ENCODE data around the gene HOXC6.

The HOXC6 gene

DNA sequence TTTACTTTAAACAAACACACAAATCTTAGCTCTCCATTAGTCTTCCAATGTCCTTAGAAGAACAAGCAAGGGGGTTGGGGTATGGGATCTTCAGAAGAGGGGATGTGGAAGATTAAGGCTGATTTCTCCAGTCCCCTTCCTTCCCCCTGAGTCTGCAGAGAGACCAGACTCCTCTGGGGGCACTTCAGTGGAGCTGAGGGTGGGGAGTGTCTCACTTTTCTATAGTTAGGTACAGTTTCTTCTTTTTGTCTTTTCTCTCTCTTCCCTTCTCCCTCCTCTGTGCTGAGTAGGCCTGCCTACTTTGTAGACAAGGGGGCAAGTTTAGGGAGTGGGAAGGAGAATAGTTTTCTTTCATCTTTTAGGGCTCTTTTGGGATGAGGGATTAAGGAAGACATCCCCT lies 27.9 kb downstream of the HOXC6 start:
- TF ChIP-seq, protein P1, sequence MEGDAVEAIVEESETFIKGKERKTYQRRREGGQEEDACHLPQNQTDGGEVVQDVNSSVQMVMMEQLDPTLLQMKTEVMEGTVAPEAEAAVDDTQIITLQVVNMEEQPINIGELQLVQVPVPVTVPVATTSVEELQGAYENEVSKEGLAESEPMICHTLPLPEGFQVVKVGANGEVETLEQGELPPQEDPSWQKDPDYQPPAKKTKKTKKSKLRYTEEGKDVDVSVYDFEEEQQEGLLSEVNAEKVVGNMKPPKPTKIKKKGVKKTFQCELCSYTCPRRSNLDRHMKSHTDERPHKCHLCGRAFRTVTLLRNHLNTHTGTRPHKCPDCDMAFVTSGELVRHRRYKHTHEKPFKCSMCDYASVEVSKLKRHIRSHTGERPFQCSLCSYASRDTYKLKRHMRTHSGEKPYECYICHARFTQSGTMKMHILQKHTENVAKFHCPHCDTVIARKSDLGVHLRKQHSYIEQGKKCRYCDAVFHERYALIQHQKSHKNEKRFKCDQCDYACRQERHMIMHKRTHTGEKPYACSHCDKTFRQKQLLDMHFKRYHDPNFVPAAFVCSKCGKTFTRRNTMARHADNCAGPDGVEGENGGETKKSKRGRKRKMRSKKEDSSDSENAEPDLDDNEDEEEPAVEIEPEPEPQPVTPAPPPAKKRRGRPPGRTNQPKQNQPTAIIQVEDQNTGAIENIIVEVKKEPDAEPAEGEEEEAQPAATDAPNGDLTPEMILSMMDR (IDR thresholded peaks at IDR 0.05), result no peak
- TF ChIP-seq ZFX (IDR thresholded peaks at IDR 0.05; ENCODE audit: borderline replicate concordance), result no peak
- no peak overlapping the region for H3K27ac ChIP-seq

DNA sequence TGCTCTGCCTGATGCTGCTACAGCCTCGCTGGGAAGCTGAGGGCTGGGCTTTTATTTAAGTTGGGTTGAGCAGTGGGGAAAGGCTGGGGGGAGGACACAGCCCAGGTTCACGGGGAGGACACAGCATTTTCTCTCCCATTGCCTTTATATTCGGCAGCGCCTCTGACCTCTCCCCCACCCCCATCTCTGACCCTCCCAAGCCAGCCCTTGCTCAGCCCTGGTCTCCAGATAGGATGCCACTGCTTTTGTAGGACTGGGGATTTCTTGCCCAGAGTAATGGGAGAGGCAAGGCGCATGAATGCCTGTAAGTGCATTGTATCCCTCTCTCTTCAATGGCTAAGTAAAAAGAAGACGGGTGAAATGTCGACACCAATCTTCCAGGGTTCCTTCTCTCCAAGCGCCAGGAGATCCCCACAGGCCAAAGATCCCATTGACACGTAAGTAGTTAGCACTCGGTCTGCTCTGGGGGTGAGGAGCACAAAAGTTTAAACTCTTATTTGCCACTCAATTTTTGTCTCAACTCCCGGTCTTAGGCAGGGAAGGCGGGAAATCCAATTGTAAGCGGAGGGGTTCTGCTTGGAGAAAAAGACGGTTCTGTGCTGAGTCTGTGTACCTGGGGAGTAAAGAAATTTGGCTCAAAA lies 30.0 kb downstream of the HOXC6 start:
- no peak overlapping the region for H3K27ac ChIP-seq
- no peak for TF ChIP-seq ZFX (IDR thresholded peaks at IDR 0.05; ENCODE audit: borderline replicate concordance)

DNA sequence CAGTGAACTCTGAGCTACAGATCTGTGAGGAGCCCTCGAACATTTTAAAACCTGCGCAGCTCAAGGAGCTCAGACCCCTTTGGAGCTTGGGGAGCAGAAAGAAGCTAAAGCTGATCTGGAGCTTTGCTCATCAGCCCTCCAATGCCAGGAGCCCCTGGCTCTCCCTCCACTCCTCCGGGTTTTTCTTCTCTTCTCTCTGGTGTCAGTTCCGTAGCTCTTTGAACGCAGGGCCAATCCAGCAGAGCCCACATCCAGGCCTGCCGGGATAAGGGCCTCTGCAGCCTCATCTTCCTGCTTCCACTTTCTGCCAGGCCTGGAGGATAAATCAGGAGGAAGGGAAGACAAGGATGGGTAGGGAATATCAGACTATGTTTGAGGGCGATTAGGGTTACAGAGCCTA lies 31.4 kb downstream of the HOXC6 start:
- TF ChIP-seq ZFX (IDR thresholded peaks at IDR 0.05; ENCODE audit: borderline replicate concordance), result no peak
- TF ChIP-seq, protein P1 (IDR thresholded peaks at IDR 0.05), result no peak
- no peak overlapping the region for H3K27ac ChIP-seq

DNA sequence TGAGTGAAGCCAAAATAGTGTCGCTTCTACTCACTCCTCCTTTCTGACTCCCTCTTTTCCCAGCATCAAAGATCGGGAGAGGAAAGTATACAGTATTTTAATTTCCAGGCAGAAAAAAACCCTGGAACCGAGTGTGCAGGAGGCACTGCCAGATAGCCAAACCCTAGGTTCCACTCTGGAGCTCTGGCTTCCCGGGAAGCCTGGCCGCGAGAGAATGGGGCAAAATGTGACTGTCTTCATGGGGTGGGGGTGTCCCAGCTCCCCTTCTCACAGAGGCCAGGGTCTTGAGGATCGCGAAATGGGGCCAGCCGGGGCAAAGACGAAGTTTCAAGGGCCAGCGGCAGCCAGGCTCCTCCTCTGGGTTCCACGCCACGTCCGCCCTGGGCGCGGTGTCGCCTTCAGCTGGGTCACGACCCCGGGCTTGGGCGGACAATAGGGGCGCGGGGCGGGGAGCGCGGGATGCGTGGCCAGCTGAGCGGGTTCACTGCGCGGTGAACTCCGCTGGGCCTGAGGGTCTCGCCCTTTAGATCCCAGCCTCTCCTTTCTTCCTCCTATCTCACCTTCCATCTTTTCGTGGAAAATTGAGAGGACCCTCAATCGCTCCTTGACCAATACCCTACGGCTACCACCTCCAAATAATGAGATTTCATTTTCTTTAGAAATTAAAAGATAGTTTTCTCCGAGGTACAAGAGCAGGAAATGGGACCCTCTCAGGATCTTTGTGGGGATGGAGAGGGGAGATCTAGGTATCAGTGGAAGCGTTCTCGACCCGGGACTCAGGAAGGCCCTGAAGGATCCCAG lies 32.1 kb downstream of the HOXC6 start:
- TF ChIP-seq, protein P1 (IDR thresholded peaks at IDR 0.05), result no peak
- no peak for TF ChIP-seq ZFX (IDR thresholded peaks at IDR 0.05; ENCODE audit: borderline replicate concordance)
- no peak overlapping the region for H3K27ac ChIP-seq

DNA sequence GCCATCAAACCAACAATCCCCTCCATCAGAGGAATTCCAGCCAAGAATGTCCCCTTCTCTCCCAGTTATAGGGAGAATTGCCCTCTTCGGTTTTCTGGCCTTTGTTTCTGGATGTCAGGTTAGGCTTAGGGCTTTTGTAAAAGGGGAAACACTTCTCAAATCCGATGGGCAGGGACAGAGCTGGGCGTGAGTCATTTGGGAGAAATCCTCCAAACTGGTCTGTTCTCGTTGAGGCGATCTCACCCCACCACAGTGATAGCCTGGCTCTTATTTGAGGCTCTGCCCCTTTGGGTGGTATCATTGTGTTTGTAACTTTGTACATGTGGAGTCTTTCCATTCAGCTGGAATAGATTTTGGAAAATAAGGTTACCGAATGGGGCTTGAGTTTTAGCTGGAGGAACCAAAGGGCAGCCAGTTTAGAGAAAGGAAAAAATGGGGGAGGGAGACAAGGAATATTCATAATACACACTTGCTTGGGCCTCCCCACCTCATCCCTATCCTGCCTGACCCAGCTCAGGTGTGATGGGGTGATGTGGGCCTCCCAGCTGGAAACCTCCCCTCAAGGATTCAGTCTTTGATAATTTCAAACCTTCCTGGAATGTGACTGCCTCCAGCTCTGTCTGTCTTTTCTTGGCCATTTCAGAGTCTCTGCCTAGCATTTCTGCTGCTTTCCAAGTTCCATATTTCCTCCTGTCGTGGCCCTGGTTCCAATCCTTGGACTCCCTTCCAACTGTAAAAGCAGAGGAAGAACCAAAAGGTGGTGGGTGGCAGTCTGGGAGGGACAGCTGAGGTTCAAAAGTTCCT lies 32.9 kb downstream of the HOXC6 start:
- no peak overlapping the region for H3K27ac ChIP-seq
- no peak for TF ChIP-seq ZFX (IDR thresholded peaks at IDR 0.05; ENCODE audit: borderline replicate concordance)
- TF ChIP-seq, protein P1 (IDR thresholded peaks at IDR 0.05), result no peak

DNA sequence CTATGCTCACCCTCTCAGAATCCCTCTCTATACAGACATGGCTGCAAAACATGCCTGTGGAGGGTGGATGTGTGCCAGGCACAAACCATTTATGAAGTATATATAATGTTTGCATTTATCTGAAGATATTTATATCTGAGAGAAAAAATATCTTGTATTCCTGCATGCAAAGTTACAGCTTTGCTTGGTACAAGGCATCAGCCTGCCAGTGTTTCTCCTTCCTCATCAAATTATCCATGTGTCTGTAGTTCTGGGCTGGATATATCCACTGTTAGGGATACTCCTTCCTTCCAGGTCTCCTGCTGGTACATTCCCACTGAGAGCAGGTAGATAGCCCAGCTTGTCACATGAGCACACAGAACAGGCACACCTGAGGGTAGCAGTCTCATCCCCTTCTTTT lies 37.4 kb downstream of the HOXC6 start:
- H3K27ac ChIP-seq, result no peak overlapping the region
- TF ChIP-seq, protein P1 (IDR thresholded peaks at IDR 0.05), result no peak
- no peak for TF ChIP-seq ZFX (IDR thresholded peaks at IDR 0.05; ENCODE audit: borderline replicate concordance)

DNA sequence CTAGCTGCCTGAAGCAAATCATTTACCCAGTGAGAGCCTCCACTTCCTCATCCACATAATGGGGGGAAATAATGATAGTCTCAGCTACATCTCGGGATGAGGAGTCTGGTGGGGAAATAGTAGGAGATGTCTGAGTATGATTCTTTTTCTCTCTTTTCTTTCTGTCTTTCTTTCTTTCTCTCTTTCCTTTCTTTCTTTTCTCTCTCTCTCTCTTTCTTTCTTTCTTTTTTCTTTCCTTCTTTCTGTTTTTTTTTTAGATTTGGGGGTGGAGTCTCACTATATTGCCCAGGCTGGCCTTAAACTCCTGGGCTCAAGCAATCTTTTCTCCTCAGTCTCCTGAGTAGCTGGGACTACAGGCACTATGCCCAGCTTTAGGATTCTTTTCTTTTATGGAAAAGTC lies 38.2 kb downstream of the HOXC6 start:
- no peak overlapping the region for H3K27ac ChIP-seq
- TF ChIP-seq, protein P1 (IDR thresholded peaks at IDR 0.05), result no peak
- TF ChIP-seq ZFX (IDR thresholded peaks at IDR 0.05; ENCODE audit: borderline replicate concordance), result no peak
